Neural cell (in vitro differentiated cells): ENCODE results near the gene EMILIN3. TPM values are rescaled to one million over a fixed set of nuclear protein-coding genes. Genes with fewer than 3 reads are reported as not detected.

Experiments used
- H2AFZ ChIP-seq: fragments of 200-600, 300-800 bp; sonication (generic), shearing (Covaris generic); 2 replicates; pipeline ENCODE4 v1.6.0; 2014; ENCODE audit warnings: low read depth, mild to moderate bottlenecking, antibody characterized with exemption, low read length, moderate library complexity
- H3F3A ChIP-seq: fragments of 200-600 bp; shearing (Covaris generic); 2 replicates; pipeline ENCODE4 v1.6.1; 2016; ENCODE audit warnings: mild to moderate bottlenecking, moderate library complexity, mixed read lengths, antibody characterized with exemption, low read length; ENCODE audit not compliant: insufficient read depth, poor library complexity, severe bottlenecking
- H3K27ac ChIP-seq: fragments of 200-600, 300-800 bp; sonication (generic), shearing (Covaris generic); 2 replicates; pipeline ENCODE4 v1.5.1; 2014; ENCODE audit warnings: mild to moderate bottlenecking, low read length, moderate library complexity
- H3K27me3 ChIP-seq: fragments of 300-800, 200-600 bp; sonication (generic), shearing (Covaris generic); 2 replicates; pipeline ENCODE4 v1.6.0; 2014; ENCODE audit warnings: mild to moderate bottlenecking, low read depth, low read length, moderate library complexity; ENCODE audit not compliant: insufficient read depth
- H3K36me3 ChIP-seq: fragments of 300-800, 200-600 bp; sonication (generic), shearing (Covaris generic); 2 replicates; pipeline ENCODE4 v1.5.1; 2014; ENCODE audit warnings: mild to moderate bottlenecking, antibody characterized with exemption, low read length, moderate library complexity; ENCODE audit not compliant: insufficient read depth
- H3K4me2 ChIP-seq: fragments of 300-800, 200-600 bp; sonication (generic), shearing (Covaris generic); 2 replicates; pipeline ENCODE4 v1.6.0; 2014; ENCODE audit warnings: mild to moderate bottlenecking, low read length
- H3K4me3 ChIP-seq: fragments of 300-800, 200-600 bp; sonication (generic), shearing (Covaris generic); 2 replicates; pipeline ENCODE4 v1.5.1; 2014; ENCODE audit warnings: mild to moderate bottlenecking, low read length, moderate library complexity
- H3K79me2 ChIP-seq: fragments of 200-600 bp; shearing (Covaris generic); replicated peaks from 2 replicates; pipeline ENCODE4 v1.6.0; 2014; ENCODE audit warnings: mild to moderate bottlenecking, low read length, moderate library complexity; ENCODE audit not compliant: insufficient read depth
- H3K9ac ChIP-seq: fragments of 300-800, 200-600 bp; sonication (generic), shearing (Covaris generic); 2 replicates; pipeline ENCODE4 v1.6.1; 2016; ENCODE audit warnings: mild to moderate bottlenecking, low read length, mixed read lengths
- H3K9me2 ChIP-seq: fragments of 200-600 bp; shearing (Covaris generic); 2 replicates; pipeline ENCODE4 v1.6.1; 2016; ENCODE audit warnings: mild to moderate bottlenecking, low read length, mixed read lengths; ENCODE audit not compliant: insufficient read depth
- H3K9me3 ChIP-seq: fragments of 200-600, 300-800 bp; sonication (generic), shearing (Covaris generic); 2 replicates; pipeline ENCODE4 v1.6.1; 2016; ENCODE audit warnings: mild to moderate bottlenecking, mixed run types, low read length, moderate library complexity, mixed read lengths
- H4K20me1 ChIP-seq: fragments of 200-600 bp; shearing (Covaris generic); 2 replicates; pipeline ENCODE4 v1.6.1; 2016; ENCODE audit warnings: mild to moderate bottlenecking, mixed run types; ENCODE audit not compliant: insufficient read depth
- EP300 ChIP-seq: fragments of 450-650 bp; conservative IDR thresholded peaks from 2 replicates; pipeline ENCODE4 v1.6.1; 2014; ENCODE audit warnings: antibody characterized with exemption, mild to moderate bottlenecking, moderate library complexity; ENCODE audit not compliant: poor library complexity, severe bottlenecking
- EZH2 ChIP-seq: fragments of 200-600, 300-800 bp; shearing (Covaris generic), sonication (generic); IDR thresholded peaks from 2 replicates; pipeline ENCODE4 v1.6.1; 2014; ENCODE audit warnings: antibody characterized with exemption, low read length, borderline replicate concordance, mild to moderate bottlenecking; ENCODE audit not compliant: insufficient read depth, poor library complexity, severe bottlenecking
- MXI1 ChIP-seq: fragments of 450-650 bp; conservative IDR thresholded peaks from 2 replicates; pipeline ENCODE4 v1.6.1; 2014; ENCODE audit warnings: antibody characterized with exemption, mild to moderate bottlenecking; ENCODE audit not compliant: poor library complexity, severe bottlenecking
- POLR2AphosphoS5 ChIP-seq: IDR thresholded peaks from 2 replicates; pipeline ENCODE4 v1.6.1; 2012
- RAD21 ChIP-seq: fragments of 450-650 bp; conservative IDR thresholded peaks from 2 replicates; pipeline ENCODE4 v1.6.1; 2014; ENCODE audit warnings: antibody characterized with exemption, mild to moderate bottlenecking, moderate library complexity
- SMC3 ChIP-seq: fragments of 450-650 bp; conservative IDR thresholded peaks from 2 replicates; pipeline ENCODE4 v1.6.1; 2014; ENCODE audit warnings: antibody characterized with exemption, mild to moderate bottlenecking, moderate library complexity; ENCODE audit not compliant: poor library complexity
- TAF1 ChIP-seq: IDR thresholded peaks from 2 replicates; pipeline ENCODE4 v1.6.1; 2012; ENCODE audit warnings: low read depth
- polyA plus RNA-seq: library from polyadenylated mRNA; depleted of rRNA; stranded (reverse); fragments of >200 nt; gene quantifications from 2 replicates; pipeline ENCODE4 v1.2.3, GENCODE V29; 2014
- TF ChIP-seq, protein P1 (sequence below): IDR thresholded peaks from 2 replicates; pipeline ENCODE4 v1.6.1; 2012; ENCODE audit warnings: borderline replicate concordance
- TF ChIP-seq, protein P2 (sequence below): fragments of 450-650 bp; IDR thresholded peaks from 2 replicates; pipeline ENCODE4 v1.5.1; 2014; ENCODE audit warnings: antibody characterized with exemption, mild to moderate bottlenecking, moderate library complexity; ENCODE audit not compliant: poor library complexity, severe bottlenecking

EMILIN3 gene
- polyA plus RNA-seq, 1 donor from 2014 or later: 0.30 TPM

DNA sequence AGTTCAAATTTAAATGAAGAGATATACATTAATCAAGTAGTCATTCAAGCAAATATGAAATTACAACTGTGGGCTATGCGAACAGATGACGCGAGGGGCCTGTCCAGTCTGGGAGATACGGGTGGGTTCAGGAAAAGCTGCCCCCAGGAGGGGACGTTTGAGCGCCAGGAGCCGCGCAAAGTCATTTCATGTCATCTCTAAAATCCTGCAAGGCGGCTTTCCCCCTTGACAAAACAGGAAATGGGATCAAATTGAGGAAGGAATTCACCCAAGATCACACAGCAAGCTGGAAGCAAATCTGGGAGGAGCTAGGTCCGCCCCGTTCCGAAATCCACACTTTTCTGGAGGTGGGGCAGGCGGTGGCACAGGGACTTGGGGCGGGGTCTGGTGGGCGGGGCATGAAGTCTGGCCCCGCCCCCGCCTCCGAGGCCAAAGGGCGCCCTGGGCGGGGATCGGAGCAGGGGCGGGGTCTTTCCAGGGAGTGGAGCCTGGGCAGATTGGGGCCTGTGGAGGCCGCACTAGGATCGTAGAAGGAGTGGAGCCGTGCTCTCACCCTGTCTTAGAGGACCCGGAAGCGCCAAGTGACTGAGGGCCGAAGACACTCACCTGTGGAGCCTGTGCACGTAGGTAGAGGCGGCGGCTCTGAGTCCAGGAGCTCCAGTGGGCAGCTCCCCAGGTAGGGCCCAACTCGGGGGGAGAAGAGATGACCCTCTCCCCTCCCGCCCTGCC, 26.1 kb downstream of the EMILIN3 start, which contains the start of gene LPIN3:
LPIN3 (plus strand) TSS at position 495 of the 729 bp plus-strand sequence. CDS start 4,983 bp downstream, outside the sequence.
- H3K9ac ChIP-seq: no peak within 1 kb of the TSS
- H3K79me2 ChIP-seq: no peaks in the 10 kb centered on the region
- H3K27ac ChIP-seq: no peak within 1 kb of the TSS
- H3K4me2 ChIP-seq: no peak within 1 kb of the TSS
- no peaks in the 10 kb centered on the region for H3K9me3 ChIP-seq
- H4K20me1 ChIP-seq: no peaks in the 10 kb centered on the region
- H3K27me3 ChIP-seq: no peaks in the 10 kb centered on the region
- peak within 1 kb of the TSS; percentile 54 for H3K4me3 ChIP-seq
- TF ChIP-seq, protein P1, sequence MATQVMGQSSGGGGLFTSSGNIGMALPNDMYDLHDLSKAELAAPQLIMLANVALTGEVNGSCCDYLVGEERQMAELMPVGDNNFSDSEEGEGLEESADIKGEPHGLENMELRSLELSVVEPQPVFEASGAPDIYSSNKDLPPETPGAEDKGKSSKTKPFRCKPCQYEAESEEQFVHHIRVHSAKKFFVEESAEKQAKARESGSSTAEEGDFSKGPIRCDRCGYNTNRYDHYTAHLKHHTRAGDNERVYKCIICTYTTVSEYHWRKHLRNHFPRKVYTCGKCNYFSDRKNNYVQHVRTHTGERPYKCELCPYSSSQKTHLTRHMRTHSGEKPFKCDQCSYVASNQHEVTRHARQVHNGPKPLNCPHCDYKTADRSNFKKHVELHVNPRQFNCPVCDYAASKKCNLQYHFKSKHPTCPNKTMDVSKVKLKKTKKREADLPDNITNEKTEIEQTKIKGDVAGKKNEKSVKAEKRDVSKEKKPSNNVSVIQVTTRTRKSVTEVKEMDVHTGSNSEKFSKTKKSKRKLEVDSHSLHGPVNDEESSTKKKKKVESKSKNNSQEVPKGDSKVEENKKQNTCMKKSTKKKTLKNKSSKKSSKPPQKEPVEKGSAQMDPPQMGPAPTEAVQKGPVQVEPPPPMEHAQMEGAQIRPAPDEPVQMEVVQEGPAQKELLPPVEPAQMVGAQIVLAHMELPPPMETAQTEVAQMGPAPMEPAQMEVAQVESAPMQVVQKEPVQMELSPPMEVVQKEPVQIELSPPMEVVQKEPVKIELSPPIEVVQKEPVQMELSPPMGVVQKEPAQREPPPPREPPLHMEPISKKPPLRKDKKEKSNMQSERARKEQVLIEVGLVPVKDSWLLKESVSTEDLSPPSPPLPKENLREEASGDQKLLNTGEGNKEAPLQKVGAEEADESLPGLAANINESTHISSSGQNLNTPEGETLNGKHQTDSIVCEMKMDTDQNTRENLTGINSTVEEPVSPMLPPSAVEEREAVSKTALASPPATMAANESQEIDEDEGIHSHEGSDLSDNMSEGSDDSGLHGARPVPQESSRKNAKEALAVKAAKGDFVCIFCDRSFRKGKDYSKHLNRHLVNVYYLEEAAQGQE: no peak
- no peak for TF ChIP-seq EP300
- TF ChIP-seq EZH2: no peak
- no peak for TF ChIP-seq TAF1
- TF ChIP-seq POLR2AphosphoS5: no peak
- no peak for TF ChIP-seq MXI1
- TF ChIP-seq, protein P2, sequence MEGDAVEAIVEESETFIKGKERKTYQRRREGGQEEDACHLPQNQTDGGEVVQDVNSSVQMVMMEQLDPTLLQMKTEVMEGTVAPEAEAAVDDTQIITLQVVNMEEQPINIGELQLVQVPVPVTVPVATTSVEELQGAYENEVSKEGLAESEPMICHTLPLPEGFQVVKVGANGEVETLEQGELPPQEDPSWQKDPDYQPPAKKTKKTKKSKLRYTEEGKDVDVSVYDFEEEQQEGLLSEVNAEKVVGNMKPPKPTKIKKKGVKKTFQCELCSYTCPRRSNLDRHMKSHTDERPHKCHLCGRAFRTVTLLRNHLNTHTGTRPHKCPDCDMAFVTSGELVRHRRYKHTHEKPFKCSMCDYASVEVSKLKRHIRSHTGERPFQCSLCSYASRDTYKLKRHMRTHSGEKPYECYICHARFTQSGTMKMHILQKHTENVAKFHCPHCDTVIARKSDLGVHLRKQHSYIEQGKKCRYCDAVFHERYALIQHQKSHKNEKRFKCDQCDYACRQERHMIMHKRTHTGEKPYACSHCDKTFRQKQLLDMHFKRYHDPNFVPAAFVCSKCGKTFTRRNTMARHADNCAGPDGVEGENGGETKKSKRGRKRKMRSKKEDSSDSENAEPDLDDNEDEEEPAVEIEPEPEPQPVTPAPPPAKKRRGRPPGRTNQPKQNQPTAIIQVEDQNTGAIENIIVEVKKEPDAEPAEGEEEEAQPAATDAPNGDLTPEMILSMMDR: no peak
- no peak within 1 kb of the TSS for H2AFZ ChIP-seq
- no peaks in the 10 kb centered on the region for H3F3A ChIP-seq
- no peaks in the 10 kb centered on the region for H3K36me3 ChIP-seq
- no peaks in the 10 kb centered on the region for H3K9me2 ChIP-seq

DNA sequence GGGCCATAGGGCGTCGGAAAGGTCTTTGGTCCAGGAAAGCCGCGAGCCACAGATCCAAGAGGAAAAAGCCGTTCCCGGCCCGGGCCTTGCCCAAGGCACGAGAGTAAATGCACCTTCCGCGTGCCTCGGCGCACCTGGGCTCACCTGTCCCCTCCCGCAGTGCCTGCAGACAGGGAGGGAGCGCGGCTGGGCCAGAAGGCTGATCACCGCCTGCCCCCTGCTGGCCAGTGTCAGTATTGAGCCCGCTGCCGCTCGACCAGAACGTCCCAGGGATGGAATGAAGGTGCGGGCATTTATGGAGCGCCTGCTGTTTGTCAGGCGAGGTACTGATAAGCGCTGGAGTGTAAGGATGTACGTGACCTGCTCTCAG, 26.7 kb downstream of the EMILIN3 start:
- Histone ChIP-seq H3K27me3 (no peaks in the 10 kb centered on the region), H3K27ac (no peak overlapping the region), H3K36me3 (no peaks in the 10 kb centered on the region), H3F3A (no peaks in the 10 kb centered on the region), H4K20me1 (no peaks in the 10 kb centered on the region), H3K9me2 (no peaks in the 10 kb centered on the region), H3K9ac (no peak overlapping the region), H3K4me2 (no peak overlapping the region), H3K4me3 (peak overlapping the region; percentile 54), H3K79me2 (no peaks in the 10 kb centered on the region), H3K9me3 (no peaks in the 10 kb centered on the region), H2AFZ (no peak overlapping the region)
- TF ChIP-seq SMC3 (peak; percentile 99), EZH2 (no peak), EP300 (no peak), RAD21 (peak; percentile 99), MXI1 (peak; percentile 16)
- TF ChIP-seq, protein P2: peak; percentile 99
